C1 segment of cervical spinal cord (tissue), 14 donors: ENCODE measurements around the gene KBTBD12.
"Not testable (repeated sequence)": the region's sequence is repeated elsewhere in the genome, so short reads cannot be mapped to it uniquely, and the experiment has no call there.

Experiments used
- DNase-seq, 14 donors: peaks; one replicate each; lab custom pipeline; 2025; lab: John Stamatoyannopoulos, UW

KBTBD12 gene

GRCh38 chr3:127915115-127915936, at the start of gene KBTBD12:
Gene KBTBD12 (plus strand): TSS chr3:127915232. CDS start chr3:127923062, 7,830 bp downstream.
- DNase-seq = peak in 8 of 14 donors; percentile 7 to 82 (median 38)

- DNase-seq = no peak
Observed at GRCh38 chr3:127865941-127866340, 49.1 kb upstream of the KBTBD12 start.

GRCh38 chr3:127867412-127867811, 47.6 kb upstream of the KBTBD12 start:
- no peak for DNase-seq

- DNase-seq = no peak
Observed at GRCh38 chr3:127867986-127868385, 47.0 kb upstream of the KBTBD12 start.

GRCh38 chr3:127870156-127870555, 44.9 kb upstream of the KBTBD12 start:
- DNase-seq = no peak

- DNase-seq = not testable (repeated sequence)
Observed at GRCh38 chr3:127874097-127874496, 40.9 kb upstream of the KBTBD12 start.

- DNase-seq = no peak
Observed at GRCh38 chr3:127881586-127881985, 33.4 kb upstream of the KBTBD12 start.

GRCh38 chr3:127884041-127884440, 31.0 kb upstream of the KBTBD12 start:
- DNase-seq = no peak

- DNase-seq = peak in 1 of 14 donors; percentile 61
Observed at GRCh38 chr3:127886231-127886955, 28.6 kb upstream of the KBTBD12 start.

- DNase-seq = no peak
Observed at GRCh38 chr3:127886956-127887231, 28.1 kb upstream of the KBTBD12 start.

GRCh38 chr3:127887321-127887720, 27.7 kb upstream of the KBTBD12 start:
- no peak for DNase-seq

- DNase-seq = no peak
Observed at GRCh38 chr3:127888156-127888555, 26.9 kb upstream of the KBTBD12 start.

- peak in 3 of 14 donors; percentile 6 to 55 (median 23) for DNase-seq
Observed at GRCh38 chr3:127888564-127889107, 26.4 kb upstream of the KBTBD12 start.

GRCh38 chr3:127889461-127889863, 25.6 kb upstream of the KBTBD12 start:
- DNase-seq = no peak

GRCh38 chr3:127889976-127890650, 24.9 kb upstream of the KBTBD12 start:
- no peak for DNase-seq

GRCh38 chr3:127890651-127891290, 24.3 kb upstream of the KBTBD12 start:
- not testable (repeated sequence) for DNase-seq

- no peak for DNase-seq
Observed at GRCh38 chr3:127894481-127894880, 20.6 kb upstream of the KBTBD12 start.

- DNase-seq = no peak
Observed at GRCh38 chr3:127899200-127899599, 15.8 kb upstream of the KBTBD12 start.

GRCh38 chr3:127899766-127900165, 15.3 kb upstream of the KBTBD12 start:
- DNase-seq = no peak

- no peak for DNase-seq
Observed at GRCh38 chr3:127900536-127900935, 14.5 kb upstream of the KBTBD12 start.

GRCh38 chr3:127902486-127902885, 12.5 kb upstream of the KBTBD12 start:
- DNase-seq = no peak
